ENCODE measurements around the gene LILRA5. TPM values are rescaled to one million over a fixed set of nuclear protein-coding genes. Genes with fewer than 3 reads are reported as not detected.

Gene LILRA5
- total RNA-seq, 1 experiment from 2014 or later = not detected

- no peaks in the 10 kb centered on the region for H3K9me2 ChIP-seq (ENCODE audit: insufficient read depth)
- no peaks in the 10 kb centered on the region for H3K36me3 ChIP-seq (ENCODE audit: low read depth)
- H4K20me1 ChIP-seq (ENCODE audit: insufficient read depth) = no peaks in the 10 kb centered on the region
- no peak for DNase-seq
- no peak for TF ChIP-seq EZH2 (IDR thresholded peaks at IDR 0.05; ENCODE audit: low read depth)
- TF ChIP-seq CTCF (conservative IDR thresholded peaks at IDR 0.05) = no peak
- H3K4me3 ChIP-seq = no peak overlapping the region
- no peaks in the 10 kb centered on the region for H3K4me1 ChIP-seq (replicated peaks; ENCODE audit: insufficient read depth)
- ChIA-PET CTCF (no interaction called here), POLR2A (ENCODE audit: unreplicated experiment) (no interaction called here)
- peaks cover 91% of the 10 kb centered on the region for H3K27me3 ChIP-seq (ENCODE audit: insufficient read depth, low read depth)
- H3K4me2 ChIP-seq = no peak overlapping the region
- H3K27ac ChIP-seq = no peak overlapping the region
- intact Hi-C loops (cut with micrococcal nuclease; ENCODE audit: unreplicated experiment) = no loop called here
- peaks cover 5% of the 10 kb centered on the region; the same call in 1 of the 2 replicates for H3K9me3 ChIP-seq (ENCODE audit: insufficient read depth, low read depth)
- no peaks in the 10 kb centered on the region for H3F3A ChIP-seq (ENCODE audit: insufficient read depth, low read depth)
- H3K79me2 ChIP-seq (ENCODE audit: low read depth) = no peaks in the 10 kb centered on the region
- BruUV-seq (replicated peaks) = no TSS peak
- no peak overlapping the region for H2AFZ ChIP-seq
Observed at GRCh38 chr19:54351474-54351873, 38.5 kb upstream of the LILRA5 start.

GRCh38 chr19:54345938-54346386 lies 33.0 kb upstream of the LILRA5 start:
- BruUV-seq (replicated peaks) = no TSS peak
- TF ChIP-seq EZH2 (IDR thresholded peaks at IDR 0.05; ENCODE audit: low read depth) = no peak
- no peak for TF ChIP-seq CTCF (conservative IDR thresholded peaks at IDR 0.05)
- Histone ChIP-seq H3K9me3 (ENCODE audit: insufficient read depth, low read depth) (peaks cover 5% of the 10 kb centered on the region; the same call in 1 of the 2 replicates), H3K4me2 (no peak overlapping the region), H3K4me3 (no peak overlapping the region), H3K27me3 (ENCODE audit: insufficient read depth, low read depth) (peaks cover 90% of the 10 kb centered on the region), H3K79me2 (ENCODE audit: low read depth) (no peaks in the 10 kb centered on the region), H3K9me2 (ENCODE audit: insufficient read depth) (no peaks in the 10 kb centered on the region), H2AFZ (no peak overlapping the region), H3K4me1 (replicated peaks; ENCODE audit: insufficient read depth) (no peaks in the 10 kb centered on the region), H3K36me3 (ENCODE audit: low read depth) (no peaks in the 10 kb centered on the region), H4K20me1 (ENCODE audit: insufficient read depth) (no peaks in the 10 kb centered on the region), H3K27ac (no peak overlapping the region), H3F3A (ENCODE audit: insufficient read depth, low read depth) (no peaks in the 10 kb centered on the region)
- ChIA-PET CTCF (no interaction called here), POLR2A (ENCODE audit: unreplicated experiment) (no interaction called here)
- intact Hi-C loops (cut with micrococcal nuclease; ENCODE audit: unreplicated experiment) = no loop called here
- DNase-seq = no peak

GRCh38 chr19:54343868-54344267 lies 30.9 kb upstream of the LILRA5 start:
- Histone ChIP-seq H3K79me2 (ENCODE audit: low read depth) (no peaks in the 10 kb centered on the region), H2AFZ (no peak overlapping the region), H3K9me2 (ENCODE audit: insufficient read depth) (no peaks in the 10 kb centered on the region), H3F3A (ENCODE audit: insufficient read depth, low read depth) (no peaks in the 10 kb centered on the region), H3K4me2 (no peak overlapping the region), H3K27ac (no peak overlapping the region), H3K4me3 (no peak overlapping the region), H3K27me3 (ENCODE audit: insufficient read depth, low read depth) (peaks cover 93% of the 10 kb centered on the region), H3K36me3 (ENCODE audit: low read depth) (no peaks in the 10 kb centered on the region), H4K20me1 (ENCODE audit: insufficient read depth) (no peaks in the 10 kb centered on the region), H3K9me3 (ENCODE audit: insufficient read depth, low read depth) (peaks cover 5% of the 10 kb centered on the region; the same call in 1 of the 2 replicates), H3K4me1 (replicated peaks; ENCODE audit: insufficient read depth) (no peaks in the 10 kb centered on the region)
- no peak for TF ChIP-seq CTCF (conservative IDR thresholded peaks at IDR 0.05)
- TF ChIP-seq EZH2 (IDR thresholded peaks at IDR 0.05; ENCODE audit: low read depth) = no peak
- ChIA-PET POLR2A (ENCODE audit: unreplicated experiment) (no interaction called here), CTCF (no interaction called here)
- intact Hi-C loops (cut with micrococcal nuclease; ENCODE audit: unreplicated experiment) = no loop called here
- BruUV-seq (replicated peaks) = no TSS peak
- no peak for DNase-seq

Data from PC-9 (cell line).